Measurements from ENCODE around the gene UBE2V1. TPM values are rescaled to one million over a fixed set of nuclear protein-coding genes. Genes with fewer than 3 reads are reported as not detected.
"Not testable (repeated sequence)": the region's sequence is repeated elsewhere in the genome, so short reads cannot be mapped to it uniquely, and the experiment has no call there.

UBE2V1 gene
- total RNA-seq, 3 donors from 2014 or later = 90.1 to 94.4 (median 94.1) TPM

GRCh38 chr20:50065325-50065615, 47.7 kb downstream of the UBE2V1 start:
- intact Hi-C loops (cut with DNase I, micrococcal nuclease) = no loop called here
- no peak for ATAC-seq

GRCh38 chr20:50063763-50064162, 49.2 kb downstream of the UBE2V1 start:
- H3K4me3 ChIP-seq; H3K4me1 ChIP-seq (ENCODE audit: low read depth); H3K36me3 ChIP-seq (ENCODE audit: low read depth); intact Hi-C loops (cut with DNase I, micrococcal nuclease); ATAC-seq; DNase-seq; H3K9me3 ChIP-seq: not testable (repeated sequence)

More at GRCh38 chr20:50065325-50065615, 47.7 kb downstream of the UBE2V1 start:
- no peak for DNase-seq
- H3K4me1 ChIP-seq (ENCODE audit: low read depth) = no peaks in the 10 kb centered on the region
- no peak for TF ChIP-seq CTCF (IDR thresholded peaks at IDR 0.05)
- no peak overlapping the region for H3K4me3 ChIP-seq
- H3K36me3 ChIP-seq (ENCODE audit: low read depth) = no peaks in the 10 kb centered on the region
- no peaks in the 10 kb centered on the region for H3K9me3 ChIP-seq

- intact Hi-C loops (cut with DNase I, micrococcal nuclease) = no loop called here
- no peaks in the 10 kb centered on the region for H3K4me1 ChIP-seq (ENCODE audit: low read depth)
- TF ChIP-seq CTCF (IDR thresholded peaks at IDR 0.05) = no peak
Measured at GRCh38 chr20:50062006-50062838, 50.7 kb downstream of the UBE2V1 start.

GRCh38 chr20:50061151-50062005, 51.6 kb downstream of the UBE2V1 start:
- no peak for ATAC-seq
- Histone ChIP-seq H3K36me3 (ENCODE audit: low read depth) (no peaks in the 10 kb centered on the region), H3K4me1 (ENCODE audit: low read depth) (no peaks in the 10 kb centered on the region), H3K9me3 (no peaks in the 10 kb centered on the region), H3K4me3 (no peak overlapping the region)
- no peak for TF ChIP-seq CTCF (IDR thresholded peaks at IDR 0.05)
- DNase-seq = no peak
- intact Hi-C loops (cut with DNase I, micrococcal nuclease) = no loop called here

More at GRCh38 chr20:50062006-50062838, 50.7 kb downstream of the UBE2V1 start:
- H3K9me3 ChIP-seq = no peaks in the 10 kb centered on the region
- DNase-seq (no peak), ATAC-seq (no peak)
- H3K4me3 ChIP-seq = no peak overlapping the region
- no peaks in the 10 kb centered on the region for H3K36me3 ChIP-seq (ENCODE audit: low read depth)

GRCh38 chr20:50058662-50059402, 54.1 kb downstream of the UBE2V1 start:
- ATAC-seq = no peak
- no peaks in the 10 kb centered on the region for H3K36me3 ChIP-seq (ENCODE audit: low read depth)
- DNase-seq = no peak
- no peak for TF ChIP-seq CTCF (IDR thresholded peaks at IDR 0.05)
- H3K9me3 ChIP-seq = no peaks in the 10 kb centered on the region
- H3K4me1 ChIP-seq (ENCODE audit: low read depth) = peaks cover 4% of the 10 kb centered on the region
- intact Hi-C loops (cut with DNase I, micrococcal nuclease) = no loop called here
- no peak overlapping the region for H3K4me3 ChIP-seq

Data from mucosa of descending colon (tissue), 3 donors.